K562 (cell line): ENCODE measurements around the gene CNGA4. TPM values are rescaled to one million over a fixed set of nuclear protein-coding genes. Genes with fewer than 3 reads are reported as not detected.

Source experiments
- ATAC-seq: fragments of 200-7000 bp; cut with Tn5 transposase; 3 replicates; pipeline ENCODE4 v1.9.1; 2020; ENCODE audit warnings: moderate library complexity
- BruUV-seq: library from RNA; stranded (reverse); fragments of 400-500 nt; replicated peaks from 2 replicates; lab custom pipeline; 2021; lab: Mats Ljungman, UMichigan
- CTCF ChIA-PET: fragments of 300-600 bp; formaldehyde crosslinking; extraction: SDS; loops from one replicate; lab custom pipeline; 2021; ENCODE audit warnings: low intra/inter-chr PET ratio; lab: Yijun Ruan, JAX
- POLR2A ChIA-PET: fragments of 300-600, 350-650 bp; sonication (Branson Sonifier 250); formaldehyde crosslinking; extraction: SDS; loops from one replicate; lab custom pipeline; 2021; ENCODE audit warnings: antibody characterized with exemption, inconsistent platforms; lab: Yijun Ruan, JAX
- DNase-seq, 4 experiments: peaks; one replicate each; pipeline versions ENCODE4 v3.0.0 to v3.0.0-alpha.2; 2011 to 2018; ENCODE audit warnings: low spot score in 3 of 4, mixed read lengths in 3 of 4; ENCODE audit errors: extremely low read depth in 1 of 4
- FAIRE-seq: peaks from 2 replicates; lab custom pipeline; 2011; peaks lifted over from hg19 to GRCh38; lab: Jason Lieb, UNC
- H2AFZ ChIP-seq: 2 replicates; pipeline ENCODE4 v1.6.0; 2011; ENCODE audit warnings: low read depth, low read length, control low read depth, inconsistent platforms
- H3K27ac ChIP-seq: fragments of 200-600 bp; 3 replicates; pipeline ENCODE4 v1.8.0; 2011; ENCODE audit warnings: low read depth, mild to moderate bottlenecking, control low read depth, inconsistent platforms, low read length, moderate library complexity, mixed read lengths; ENCODE audit errors: extremely low read depth
- H3K27me3 ChIP-seq, 2 experiments: fragments of 300-600 bp in 1 of 2; 2 replicates in 1 of 2; 3 replicates in 1 of 2; pipeline versions ENCODE4 v1.6.0 to v1.8.0; 2011; ENCODE audit warnings: inconsistent platforms in 2 of 2, low read length in 2 of 2, mild to moderate bottlenecking in 1 of 2, mixed read lengths in 1 of 2, moderate library complexity in 1 of 2; ENCODE audit not compliant: control insufficient read depth in 2 of 2, insufficient read depth in 2 of 2
- H3K36me3 ChIP-seq: fragments of 300-600 bp; 3 replicates; pipeline ENCODE4 v1.8.0; 2011; ENCODE audit warnings: mild to moderate bottlenecking, low read length, inconsistent platforms; ENCODE audit not compliant: control insufficient read depth, insufficient read depth
- H3K4me1 ChIP-seq, 2 experiments: fragments of 200-600 bp in 1 of 2; replicated peaks in 1 of 2; 2 replicates in 1 of 2; 3 replicates in 1 of 2; pipeline versions ENCODE4 v1.5.1 to v1.8.0; 2011; ENCODE audit warnings: inconsistent platforms in 2 of 2, low read length in 2 of 2, mild to moderate bottlenecking in 1 of 2, mixed read lengths in 1 of 2, moderate library complexity in 1 of 2; ENCODE audit not compliant: control insufficient read depth in 2 of 2, insufficient read depth in 2 of 2
- H3K4me2 ChIP-seq: 2 replicates; pipeline ENCODE4 v1.6.1; 2011; ENCODE audit warnings: low read length, control low read depth, inconsistent platforms, mixed read lengths; ENCODE audit not compliant: insufficient read depth
- H3K4me3 ChIP-seq: fragments of 200-600 bp; sonication (generic), shearing (Covaris generic); 2 replicates; pipeline ENCODE4 v1.5.1; 2016; ENCODE audit warnings: control low read depth, inconsistent platforms
- H3K79me2 ChIP-seq: fragments of 200-600 bp; 3 replicates; pipeline ENCODE4 v1.8.0; 2011; ENCODE audit warnings: low read length, inconsistent platforms; ENCODE audit not compliant: control insufficient read depth, insufficient read depth
- H3K9ac ChIP-seq, 2 experiments: 2 replicates each; pipeline versions ENCODE4 v1.6.0 to v1.6.1; 2011; ENCODE audit warnings: low read depth in 2 of 2, low read length in 2 of 2, control low read depth in 1 of 2, inconsistent platforms in 1 of 2, mild to moderate bottlenecking in 1 of 2, mixed read lengths in 1 of 2; ENCODE audit not compliant: insufficient read depth in 1 of 2
- H3K9me1 ChIP-seq: one replicate; pipeline ENCODE4 v1.6.0; 2011; ENCODE audit warnings: inconsistent platforms, mild to moderate bottlenecking, low read length, moderate library complexity; ENCODE audit not compliant: control insufficient read depth, insufficient read depth
- H3K9me3 ChIP-seq: replicated peaks from 2 replicates; pipeline ENCODE4 v1.5.1; 2011; ENCODE audit warnings: low read depth, low read length, inconsistent platforms; ENCODE audit not compliant: control insufficient read depth, insufficient read depth
- H4K20me1 ChIP-seq: replicated peaks from 2 replicates; pipeline ENCODE4 v1.6.1; 2011; ENCODE audit warnings: low read length, inconsistent platforms, mixed read lengths; ENCODE audit not compliant: control insufficient read depth, insufficient read depth
- CTCF ChIP-seq, 3 experiments: IDR thresholded peaks in 2 of 3; conservative IDR thresholded peaks in 1 of 3; 2 replicates each; pipeline ENCODE4 v1.5.1; 2011 to 2012; ENCODE audit warnings: low read length in 3 of 3, mild to moderate bottlenecking in 3 of 3, control low read depth in 2 of 3, improper control_type of control experiment in 1 of 3, inconsistent platforms in 1 of 3, low read depth in 1 of 3, mixed read lengths in 1 of 3, moderate library complexity in 1 of 3; ENCODE audit not compliant: insufficient read depth in 2 of 3
- POLR2B ChIP-seq: fragments of 450-650 bp; IDR thresholded peaks from 2 replicates; pipeline ENCODE4 v1.6.1; 2018; ENCODE audit warnings: low read depth; ENCODE audit not compliant: partially characterized antibody
- WGBS: fragments of 100-300 bp; shearing (Covaris generic); methylation state at CpG from one replicate; pipeline ENCODE4 v1.1.6; 2016; ENCODE audit warnings: low coverage, mixed read lengths; ENCODE audit not compliant: insufficient coverage; ENCODE audit errors: missing lambda C conversion rate; 5-methylcytosine and 5-hydroxymethylcytosine counted together
- in situ Hi-C: fragments of 300-500 bp; cut with MboI; formaldehyde crosslinking; loops from 4 replicates; pipeline ENCODE4 v1.15.0; 2018; ENCODE audit warnings: inconsistent platforms, mixed read lengths
- intact Hi-C: fragments of 100-400 bp; cut with micrococcal nuclease; formaldehyde crosslinking; loops from 2 replicates; pipeline ENCODE4 v1.14.2; 2022
- polyA plus RNA-seq, 8 experiments: library from polyadenylated mRNA; depleted of rRNA in 4 of 8; stranded (reverse) in 5 of 8; unstranded in 3 of 8; fragments of >200 nt; fragmentation: Nextera tagmentation in 2 of 8; fragmentation: Illumina TruSeq in 1 of 8; extraction: Ambion mirVana in 2 of 8; extraction: Trizol in 1 of 8; gene quantifications; 2 replicates each; pipeline versions ENCODE4 v1.2.1 to v1.2.3, GENCODE V29; 2011 to 2014; ENCODE audit warnings: inconsistent platforms in 1 of 8, missing spikeins in 1 of 8
- total RNA-seq, 7 experiments: library from RNA; depleted of rRNA in 6 of 7; stranded (reverse); fragments of >200 nt in 6 of 7; fragmentation: Illumina TruSeq in 2 of 7; extraction: Trizol in 2 of 7; gene quantifications; 2 replicates each; pipeline versions ENCODE4 v1.2.1 to v1.2.3, GENCODE V29; 2011 to 2021; ENCODE audit warnings: low replicate concordance in 1 of 7

CNGA4 gene
- total and polyA plus RNA-seq, 9 of the 15 experiments (the other 6 are each of a cell fraction or from before 2014, with no cell fraction given) = 0.04 to 0.09 (median 0.06) TPM; not detected in 6

DNA sequence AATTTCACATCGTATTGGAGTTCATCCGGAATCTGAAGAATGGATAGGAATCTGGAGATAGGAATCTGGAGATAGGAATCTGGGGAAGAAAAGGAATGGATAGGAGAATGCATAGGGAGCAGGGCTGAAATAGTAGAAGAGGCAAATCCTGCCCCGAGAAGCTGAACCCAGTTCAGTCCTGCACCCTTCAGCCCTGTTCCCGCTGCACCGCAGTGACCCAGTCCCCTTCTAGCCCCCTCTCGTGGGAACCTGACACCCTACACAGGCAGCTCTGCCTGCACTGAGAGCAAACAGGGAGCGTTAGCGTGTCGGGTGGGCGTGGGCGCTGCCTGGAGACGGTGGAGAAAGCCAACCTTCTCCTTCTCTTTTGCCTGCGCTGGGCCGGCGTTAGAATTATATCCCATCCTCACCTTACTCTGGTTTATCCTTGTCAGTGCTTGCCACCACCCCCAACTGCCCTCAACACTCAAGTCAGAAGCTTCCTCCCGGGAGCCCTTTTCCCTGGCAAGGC, 19.7 kb downstream of the CNGA4 start:
- no TSS peak for BruUV-seq
- CTCF ChIA-PET = no interaction called here
- no peak overlapping the region for H3K4me2 ChIP-seq
- no peak overlapping the region for H3K27ac ChIP-seq
- no peaks in the 10 kb centered on the region for H3K9me1 ChIP-seq
- 8% methylated on average over 16 of the region's 16 CpGs for WGBS
- peaks cover 27 to 32% of the 10 kb centered on the region in 2 experiments for H3K27me3 ChIP-seq
- in situ Hi-C loops = no loop called here
- 0 out of 6 replicates have a peak, but pooled peaks of 1 of the 3 experiments have one; percentile 3 for TF ChIP-seq CTCF (IDR thresholded peaks at IDR 0.05 in 2 of 3, conservative IDR thresholded peaks at IDR 0.05 in 1 of 3; ENCODE audit: insufficient read depth in 2 of 3, low read depth in 1 of 3, low read length in 3 of 3)
- TF ChIP-seq POLR2B = no peak
- DNase-seq = no peak
- H3K4me3 ChIP-seq = no peak overlapping the region
- no peaks in the 10 kb centered on the region for H3K4me1 ChIP-seq
- H3K36me3 ChIP-seq = no peaks in the 10 kb centered on the region
- ATAC-seq = peak; percentile 55; the same call in 2 of the 3 replicates
- H3K9me3 ChIP-seq = no peaks in the 10 kb centered on the region
- H2AFZ ChIP-seq = no peak overlapping the region
- intact Hi-C loops = no loop called here
- no peaks in the 10 kb centered on the region for H4K20me1 ChIP-seq
- no peak for FAIRE-seq
- POLR2A ChIA-PET = interaction anchor here (0.6 to 2.0 kb wide), 5 partner anchors 9 to 153 kb away, joined by 3 to 4 read pairs (median 3); partner anchors contain the start of gene FHIP1B
- no peaks in the 10 kb centered on the region for H3K79me2 ChIP-seq
- H3K9ac ChIP-seq = no peak overlapping the region
